Spleen (tissue), 11 donors: Measurements from ENCODE around the gene MOGAT3. TPM values are rescaled to one million over a fixed set of nuclear protein-coding genes. Genes with fewer than 3 reads are reported as not detected.

Experiments used
- DNase-seq: peaks from one replicate; pipeline ENCODE4 v3.0.0-alpha.2; 2020
- H3K27ac ChIP-seq, 8 donors: fragments of 200-600 bp; sonication (generic) in 7 of 8; 1 replicate in 4 of 8; 2 replicates in 4 of 8; pipeline versions ENCODE4 v1.5.0 to v1.8.0; 2016 to 2021; ENCODE audit warnings: inconsistent platforms in 4 of 8, mild to moderate bottlenecking in 4 of 8, moderate library complexity in 1 of 8
- H3K27me3 ChIP-seq, 7 donors: fragments of 200-600 bp; sonication (generic) in 6 of 7; replicated peaks in 1 of 7; 1 replicate in 4 of 7; 2 replicates in 3 of 7; pipeline versions ENCODE4 v1.5.0 to v1.8.0; 2016 to 2021; ENCODE audit warnings: inconsistent platforms in 3 of 7, mild to moderate bottlenecking in 1 of 7
- H3K36me3 ChIP-seq, 6 donors: fragments of 200-600 bp; sonication (generic) in 5 of 6; 1 replicate in 4 of 6; 2 replicates in 2 of 6; pipeline versions ENCODE4 v1.5.0 to v1.8.0; 2016 to 2021; ENCODE audit warnings: inconsistent platforms in 2 of 6
- H3K4me1 ChIP-seq, 6 donors: fragments of 200-600 bp; sonication (generic) in 5 of 6; 1 replicate in 3 of 6; 2 replicates in 3 of 6; pipeline versions ENCODE4 v1.5.0 to v1.8.0; 2016 to 2021; ENCODE audit warnings: inconsistent platforms in 3 of 6
- H3K4me3 ChIP-seq, 8 donors: fragments of 200-600 bp; sonication (generic) in 7 of 8; 1 replicate in 4 of 8; 2 replicates in 4 of 8; pipeline versions ENCODE4 v1.5.0 to v1.8.0; 2016 to 2021; ENCODE audit warnings: inconsistent platforms in 4 of 8, mild to moderate bottlenecking in 4 of 8, moderate library complexity in 2 of 8
- H3K9me3 ChIP-seq, 8 donors: fragments of 200-600 bp; sonication (generic) in 7 of 8; 1 replicate in 4 of 8; 2 replicates in 4 of 8; pipeline versions ENCODE4 v1.5.0 to v1.8.0; 2016 to 2021; ENCODE audit warnings: inconsistent platforms in 4 of 8
- CTCF ChIP-seq, 11 experiments: fragments of 200-600 bp in 7 of 11; fragments of 450-650 bp in 4 of 11; sonication (generic) in 4 of 11; IDR thresholded peaks in 8 of 11; conservative IDR thresholded peaks in 3 of 11; 1 replicate in 7 of 11; 2 replicates in 4 of 11; pipeline versions ENCODE4 v1.4.0 to v1.8.0; 2016 to 2021; ENCODE audit warnings: antibody characterized with exemption in 11 of 11, inconsistent platforms in 4 of 11, mild to moderate bottlenecking in 1 of 11
- POLR2A ChIP-seq, 3 donors: fragments of 450-650 bp; IDR thresholded peaks; one replicate each; pipeline ENCODE4 v1.5.1; 2017; ENCODE audit warnings: antibody characterized with exemption in 3 of 3, mild to moderate bottlenecking in 1 of 3
- POLR2AphosphoS5 ChIP-seq, 3 donors: sonication (generic); formaldehyde crosslinking; IDR thresholded peaks; one replicate each; pipeline ENCODE4 v1.5.1; 2017; ENCODE audit warnings: antibody characterized with exemption in 3 of 3
- WGBS, 5 donors: extraction: QIAGEN DNeasy Blood & Tissue Kit in 3 of 5; methylation state at CpG; one replicate each; pipeline versions ENCODE4 v1.1.5 to v1.1.7; 2013 to 2018; 5-methylcytosine and 5-hydroxymethylcytosine counted together
- intact Hi-C: fragments of 100-400 bp; cut with DNase I; formaldehyde crosslinking; loops from one replicate; pipeline ENCODE4 v1.15.0; 2023; ENCODE audit warnings: low total_unique reads
- polyA plus RNA-seq, 3 donors: library from polyadenylated mRNA; stranded (reverse); fragments of 200-250 nt; gene quantifications; one replicate each; pipeline ENCODE4 v1.2.1, GENCODE V29; 2013
- total RNA-seq, 7 donors: library from RNA; depleted of rRNA in 3 of 7; stranded (reverse); fragments of >200 nt in 3 of 7; fragmentation: NEBNext Ultra II Directional in 4 of 7; extraction: Animal tissue kit (Norgen Biotek cat#: 25700) in 4 of 7; gene quantifications; one replicate each; pipeline versions ENCODE4 v1.1.0 to v1.2.1, GENCODE V29; 2016 to 2021
- donor health status: healthy with polysubstance abuse.
- donor health status: DM: no; HTN: no; CAD: no; lungs with moderate emphysema.
- donor health status: DM: no; HTN: no; CAD: no.
- donor health status: Bipolar disorder and iron deficiency.
- donor health status: healthy.
- donor health status: DM: no; HTN: no; CAD: no.
- donor health status: DM: yes; HTN: yes; CAD: no.

Gene MOGAT3
- total and polyA plus RNA-seq, 10 donors = not detected

- 60 to 100% (median 76%) methylated on average over 1 to 2 of the region's 2 CpGs for WGBS, 5 donors
- no peak for DNase-seq
- peaks cover 18 to 100% (median 94%) of the 10 kb centered on the region in 7 donors for H3K27me3 ChIP-seq
- H3K36me3 ChIP-seq = no peaks in the 10 kb centered on the region
- TF ChIP-seq CTCF (IDR thresholded peaks at IDR 0.05 in 8 of 11, conservative IDR thresholded peaks at IDR 0.05 in 3 of 11) = no peak
- peaks cover 11 to 41% (median 34%) of the 10 kb centered on the region in 6 donors for H3K4me1 ChIP-seq
- intact Hi-C loops = no loop called here
- no peak overlapping the region for H3K27ac ChIP-seq
- H3K9me3 ChIP-seq = peaks cover 0 to 3% (median 0%) of the 10 kb centered on the region in 8 donors
- no peak overlapping the region for H3K4me3 ChIP-seq
Measured at GRCh38 chr7:101177644-101178043, 23.2 kb downstream of the MOGAT3 start.

GRCh38 chr7:101175664-101176063, 25.2 kb downstream of the MOGAT3 start:
- Histone ChIP-seq H3K27ac (no peak overlapping the region), H3K27me3 (peaks cover 29 to 100% (median 100%) of the 10 kb centered on the region in 7 donors), H3K4me1 (peaks cover 22 to 61% (median 50%) of the 10 kb centered on the region in 6 donors), H3K9me3 (peaks cover 0 to 3% (median 0%) of the 10 kb centered on the region in 8 donors), H3K4me3 (no peak overlapping the region), H3K36me3 (no peaks in the 10 kb centered on the region)
- intact Hi-C loops = no loop called here
- no peak for TF ChIP-seq POLR2A (IDR thresholded peaks at IDR 0.05)
- TF ChIP-seq POLR2AphosphoS5 (IDR thresholded peaks at IDR 0.05) = no peak
- TF ChIP-seq CTCF (IDR thresholded peaks at IDR 0.05 in 8 of 11, conservative IDR thresholded peaks at IDR 0.05 in 3 of 11) = no peak
- DNase-seq = no peak
- WGBS, 5 donors = 36 to 54% (median 44%) methylated on average over 3 of the region's 3 CpGs

GRCh38 chr7:101174322-101174854, 26.4 kb downstream of the MOGAT3 start:
- no peak for DNase-seq
- Histone ChIP-seq H3K27me3 (peaks cover 28 to 100% (median 100%) of the 10 kb centered on the region in 7 donors), H3K9me3 (peaks cover 0 to 3% (median 0%) of the 10 kb centered on the region in 8 donors), H3K27ac (no peak overlapping the region), H3K4me1 (peaks cover 28 to 61% (median 53%) of the 10 kb centered on the region in 6 donors), H3K4me3 (peak overlapping the region in 1 of 8 donors; percentile 38), H3K36me3 (no peaks in the 10 kb centered on the region)
- intact Hi-C loops = no loop called here
- no peak for TF ChIP-seq POLR2AphosphoS5 (IDR thresholded peaks at IDR 0.05)
- TF ChIP-seq POLR2A (IDR thresholded peaks at IDR 0.05) = no peak
- no peak for TF ChIP-seq CTCF (IDR thresholded peaks at IDR 0.05 in 8 of 11, conservative IDR thresholded peaks at IDR 0.05 in 3 of 11)
- WGBS, 5 donors = 5 to 9% (median 7%) methylated on average over 11 to 28 of the region's 28 CpGs

- intact Hi-C loops = no loop called here
- TF ChIP-seq POLR2A (IDR thresholded peaks at IDR 0.05) (no peak), POLR2AphosphoS5 (IDR thresholded peaks at IDR 0.05) (no peak), CTCF (IDR thresholded peaks at IDR 0.05 in 8 of 11, conservative IDR thresholded peaks at IDR 0.05 in 3 of 11) (no peak)
- DNase-seq = no peak
- H3K27ac ChIP-seq = no peak overlapping the region
- WGBS, 5 donors = 5 to 10% (median 6%) methylated on average over 16 of the region's 16 CpGs
- peaks cover 28 to 100% (median 100%) of the 10 kb centered on the region in 7 donors for H3K27me3 ChIP-seq
- H3K36me3 ChIP-seq = no peaks in the 10 kb centered on the region
- peaks cover 0 to 3% (median 0%) of the 10 kb centered on the region in 8 donors for H3K9me3 ChIP-seq
- peak overlapping the region in 2 of 8 donors; percentile 22 to 38 for H3K4me3 ChIP-seq
- peaks cover 29 to 61% (median 50%) of the 10 kb centered on the region in 6 donors for H3K4me1 ChIP-seq
Measured at GRCh38 chr7:101173752-101174244, 27.0 kb downstream of the MOGAT3 start.
